ENCODE measurements around the gene TMEFF2. TPM values are rescaled to one million over a fixed set of nuclear protein-coding genes. Genes with fewer than 3 reads are reported as not detected.

The TMEFF2 gene
- total and polyA plus RNA-seq, 2 of the 4 experiments (the other 2 are of a cell fraction), result 1.3 to 3.0 TPM

GRCh38 chr2:192070099-192070498 lies 124.6 kb downstream of the TMEFF2 start:
- H2BK20ac ChIP-seq (ENCODE audit: low read depth, low read length), result no peak overlapping the region
- H3K9me3 ChIP-seq (ENCODE audit: control insufficient read depth, insufficient read depth, low read length), result no peaks in the 10 kb centered on the region
- no CpG with 5 or more reads among the region's 1 CpG for WGBS, 2 experiments (ENCODE audit: extremely low coverage in 2 of 2, insufficient read length in 1 of 2)
- no peaks in the 10 kb centered on the region for H3K36me3 ChIP-seq (ENCODE audit: control insufficient read depth, insufficient read depth, low read length)
- no peak overlapping the region for H2AFZ ChIP-seq (replicated peaks; ENCODE audit: low read length, poor library complexity)
- H3K56ac ChIP-seq (ENCODE audit: extremely low read depth, insufficient read depth, low read length), result no peak overlapping the region
- dilution Hi-C loops (cut with HindIII; ENCODE audit: low sequenced_read_pairs, unreplicated experiment) (no loop called here), intact Hi-C loops (cut with micrococcal nuclease) (no loop called here), in situ Hi-C loops (cut with MboI; ENCODE audit: low sequenced_read_pairs) (no loop called here)
- no peak overlapping the region for H2AK9ac ChIP-seq (replicated peaks; ENCODE audit: low read depth, low read length, poor library complexity)
- H3K4me1 ChIP-seq (ENCODE audit: control insufficient read depth, insufficient read depth, low read length), result no peaks in the 10 kb centered on the region
- ChIA-PET POLR2A (ENCODE audit: unreplicated experiment) (no interaction called here), CTCF (no interaction called here)
- H3K4ac ChIP-seq (ENCODE audit: low read depth, low read length), result no peak overlapping the region
- DNase-seq, result peak; percentile 38
- no TSS peak for BruUV-seq (replicated peaks)
- no peaks in the 10 kb centered on the region for H3K79me1 ChIP-seq (ENCODE audit: low read depth in 1 of 2, low read length in 2 of 2)
- TF ChIP-seq CEBPB (IDR thresholded peaks at IDR 0.05; ENCODE audit: low read depth, low read length) (no peak), USF2 (IDR thresholded peaks at IDR 0.05; ENCODE audit: low read depth, low read length) (no peak), SMC3 (IDR thresholded peaks at IDR 0.05; ENCODE audit: low read depth, low read length) (no peak), FOS (IDR thresholded peaks at IDR 0.05; ENCODE audit: low read depth, low read length) (no peak), MAZ (IDR thresholded peaks at IDR 0.05; ENCODE audit: borderline replicate concordance, low read depth, low read length) (no peak), RCOR1 (IDR thresholded peaks at IDR 0.05; ENCODE audit: insufficient replicate concordance, low read length) (no peak), NFE2L2 (IDR thresholded peaks at IDR 0.05; ENCODE audit: low read depth, low read length) (no peak), POLR2A (IDR thresholded peaks at IDR 0.05; ENCODE audit: low read depth, low read length) (no peak), CHD1 (IDR thresholded peaks at IDR 0.05; ENCODE audit: low read depth, low read length) (no peak), BHLHE40 (IDR thresholded peaks at IDR 0.05; ENCODE audit: low read depth, low read length) (no peak), RAD21 (IDR thresholded peaks at IDR 0.05; ENCODE audit: low read length) (no peak)
- peak; percentile 74 for ATAC-seq (ENCODE audit: low read depth)
- no peak overlapping the region for H4K5ac ChIP-seq (ENCODE audit: low read depth, low read length)
- H3K27me3 ChIP-seq (ENCODE audit: control insufficient read depth, insufficient read depth, low read length), result no peaks in the 10 kb centered on the region
- no peak overlapping the region for H3K18ac ChIP-seq (ENCODE audit: low read depth, low read length)
- no peak overlapping the region for H2BK120ac ChIP-seq (ENCODE audit: low read depth, low read length)
- no peak overlapping the region for H3K23ac ChIP-seq (ENCODE audit: low read depth, low read length)
- no peaks in the 10 kb centered on the region for H3K9me1 ChIP-seq (ENCODE audit: insufficient read depth, low read length)
- no peak overlapping the region for H2AK5ac ChIP-seq (ENCODE audit: low read depth, low read length)
- H3K27ac ChIP-seq (ENCODE audit: insufficient read depth, low read length), result no peak overlapping the region
- H3K14ac ChIP-seq (replicated peaks; ENCODE audit: low read depth, low read length), result no peak overlapping the region
- no peak overlapping the region for H3K9ac ChIP-seq (ENCODE audit: low read depth, low read length)
- no peak overlapping the region for H3K4me3 ChIP-seq (ENCODE audit: insufficient read depth, low read depth, low read length)
- no peak overlapping the region for H4K91ac ChIP-seq (ENCODE audit: insufficient read depth, low read depth, low read length)
- H3K4me2 ChIP-seq (ENCODE audit: low read depth, low read length), result no peak overlapping the region
- no peak overlapping the region for H2BK5ac ChIP-seq (ENCODE audit: low read depth, low read length, poor library complexity, severe bottlenecking)
- no peaks in the 10 kb centered on the region for H4K20me1 ChIP-seq (ENCODE audit: insufficient read depth, low read length)
- no peak overlapping the region for H4K8ac ChIP-seq (ENCODE audit: low read depth in 2 of 2, low read length in 2 of 2)
- no peak overlapping the region for H2BK15ac ChIP-seq (ENCODE audit: low read depth, low read length)

All from IMR-90 (cell line).